ENCODE measurements around the gene CSF2RB.

Gene CSF2RB

GRCh38 chr22:36936362-36937116, 23.1 kb downstream of the CSF2RB start:
- no peak for DNase-seq (ENCODE audit: low read depth)

- DNase-seq (ENCODE audit: low read depth): no peak
These were observed 24.0 kb downstream of the CSF2RB start for GRCh38 chr22:36937319-36938027.

GRCh38 chr22:36938028-36938425, 24.6 kb downstream of the CSF2RB start:
- DNase-seq (ENCODE audit: low read depth): no peak

GRCh38 chr22:36938886-36939285, 25.5 kb downstream of the CSF2RB start:
- DNase-seq (ENCODE audit: low read depth): no peak

GRCh38 chr22:36940676-36941075, 27.2 kb downstream of the CSF2RB start:
- DNase-seq (ENCODE audit: low read depth): no peak

GRCh38 chr22:36942556-36942955, 29.1 kb downstream of the CSF2RB start:
- no peak for DNase-seq (ENCODE audit: low read depth)

GRCh38 chr22:36946421-36947158, 33.2 kb downstream of the CSF2RB start:
- DNase-seq (ENCODE audit: low read depth): no peak

GRCh38 chr22:36948273-36949225, 35.1 kb downstream of the CSF2RB start:
- no peak for DNase-seq (ENCODE audit: low read depth)

GRCh38 chr22:36950797-36951590, 37.6 kb downstream of the CSF2RB start:
- no peak for DNase-seq (ENCODE audit: low read depth)

- no peak for DNase-seq (ENCODE audit: low read depth)
These were observed 38.3 kb downstream of the CSF2RB start for GRCh38 chr22:36951746-36952145.

GRCh38 chr22:36953239-36954080, 40.0 kb downstream of the CSF2RB start:
- no peak for DNase-seq (ENCODE audit: low read depth)

- no peak for DNase-seq (ENCODE audit: low read depth)
These were observed 41.0 kb downstream of the CSF2RB start for GRCh38 chr22:36954251-36955014.

- no peak for DNase-seq (ENCODE audit: low read depth)
These were observed 42.3 kb downstream of the CSF2RB start for GRCh38 chr22:36955691-36956090.

GRCh38 chr22:36958366-36958765, 44.9 kb downstream of the CSF2RB start:
- DNase-seq (ENCODE audit: low read depth): no peak

- no peak for DNase-seq (ENCODE audit: low read depth)
These were observed 48.2 kb downstream of the CSF2RB start for GRCh38 chr22:36961626-36962025.

GRCh38 chr22:36963302-36963701, 49.9 kb downstream of the CSF2RB start:
- no peak for DNase-seq (ENCODE audit: low read depth)

- DNase-seq (ENCODE audit: low read depth): no peak
These were observed 50.7 kb downstream of the CSF2RB start for GRCh38 chr22:36964106-36964505.

GRCh38 chr22:36965696-36966095, 52.3 kb downstream of the CSF2RB start:
- DNase-seq (ENCODE audit: low read depth): no peak

Data from T follicular helper cell (primary cell).